HUES6 (cell line): Measurements from ENCODE around the gene GMDS.
"Not testable (repeated sequence)": the region's sequence is repeated elsewhere in the genome, so short reads cannot be mapped to it uniquely, and the experiment has no call there.

Source experiments
- H3K27ac ChIP-seq: 2 replicates; pipeline ENCODE4 v1.7.0; 2013; ENCODE audit warnings: low read depth, mild to moderate bottlenecking, low read length, inconsistent platforms
- H3K27me3 ChIP-seq: 2 replicates; pipeline ENCODE4 v1.6.1; 2013; ENCODE audit warnings: low read length; ENCODE audit not compliant: control insufficient read depth, insufficient read depth
- H3K36me3 ChIP-seq: 2 replicates; pipeline ENCODE4 v1.6.1; 2013; ENCODE audit warnings: low read length; ENCODE audit not compliant: control insufficient read depth, insufficient read depth
- H3K4me1 ChIP-seq: 2 replicates; pipeline ENCODE4 v1.6.1; 2013; ENCODE audit warnings: low read length; ENCODE audit not compliant: control insufficient read depth, insufficient read depth
- H3K4me3 ChIP-seq: 2 replicates; pipeline ENCODE4 v1.5.1; 2013; ENCODE audit warnings: low read depth, low read length
- H3K9ac ChIP-seq: one replicate; pipeline ENCODE4 v1.6.1; 2013; ENCODE audit warnings: mild to moderate bottlenecking, low read length
- H3K9me3 ChIP-seq: 2 replicates; pipeline ENCODE4 v1.6.1; 2013; ENCODE audit warnings: low read depth, low read length; ENCODE audit not compliant: control insufficient read depth, insufficient read depth

Gene GMDS

GRCh38 chr6:1700278-1700967 lies 545.0 kb downstream of the GMDS start:
- no peaks in the 10 kb centered on the region for H3K9me3 ChIP-seq
- no peaks in the 10 kb centered on the region for H3K27me3 ChIP-seq
- no peak overlapping the region for H3K4me3 ChIP-seq
- peaks cover 8% of the 10 kb centered on the region; the same call in 1 of the 2 replicates for H3K4me1 ChIP-seq
- no peaks in the 10 kb centered on the region for H3K36me3 ChIP-seq
- H3K9ac ChIP-seq, result no peak overlapping the region
- no peak overlapping the region for H3K27ac ChIP-seq

GRCh38 chr6:1698527-1698926 lies 546.9 kb downstream of the GMDS start:
- Histone ChIP-seq H3K4me1 (peaks cover 8% of the 10 kb centered on the region; the same call in 1 of the 2 replicates), H3K27me3 (no peaks in the 10 kb centered on the region), H3K36me3 (no peaks in the 10 kb centered on the region), H3K9ac (no peak overlapping the region), H3K4me3 (no peak overlapping the region), H3K9me3 (no peaks in the 10 kb centered on the region), H3K27ac (no peak overlapping the region)

- Histone ChIP-seq H3K9me3 (no peaks in the 10 kb centered on the region), H3K36me3 (no peaks in the 10 kb centered on the region), H3K9ac (no peak overlapping the region), H3K27me3 (no peaks in the 10 kb centered on the region), H3K4me1 (peaks cover 8% of the 10 kb centered on the region; the same call in 1 of the 2 replicates), H3K27ac (no peak overlapping the region), H3K4me3 (no peak overlapping the region)
Measured at GRCh38 chr6:1697688-1698351, 547.6 kb downstream of the GMDS start.

GRCh38 chr6:1696463-1696850 lies 548.9 kb downstream of the GMDS start:
- Histone ChIP-seq H3K4me1 (no peaks in the 10 kb centered on the region), H3K36me3 (no peaks in the 10 kb centered on the region), H3K4me3 (no peak overlapping the region), H3K9ac (no peak overlapping the region), H3K9me3 (no peaks in the 10 kb centered on the region), H3K27ac (no peak overlapping the region), H3K27me3 (no peaks in the 10 kb centered on the region)

GRCh38 chr6:1695546-1696462 lies 549.6 kb downstream of the GMDS start:
- Histone ChIP-seq H3K27me3 (no peaks in the 10 kb centered on the region), H3K9ac (no peak overlapping the region), H3K36me3 (no peaks in the 10 kb centered on the region), H3K27ac (no peak overlapping the region), H3K4me1 (no peaks in the 10 kb centered on the region), H3K4me3 (no peak overlapping the region), H3K9me3 (no peaks in the 10 kb centered on the region)

- H3K9ac ChIP-seq, H3K4me1 ChIP-seq, H3K27ac ChIP-seq, H3K4me3 ChIP-seq, H3K36me3 ChIP-seq, H3K27me3 ChIP-seq, H3K9me3 ChIP-seq: not testable (repeated sequence)
Measured at GRCh38 chr6:1691828-1692227, 553.6 kb downstream of the GMDS start.

GRCh38 chr6:1690656-1691055 lies 554.7 kb downstream of the GMDS start:
- not testable (repeated sequence) for H3K36me3 ChIP-seq, H3K9me3 ChIP-seq, H3K27me3 ChIP-seq, H3K4me1 ChIP-seq, H3K9ac ChIP-seq, H3K4me3 ChIP-seq, H3K27ac ChIP-seq

GRCh38 chr6:1689141-1689540 lies 556.3 kb downstream of the GMDS start:
- H3K4me3 ChIP-seq, result no peak overlapping the region
- no peaks in the 10 kb centered on the region for H3K9me3 ChIP-seq
- peaks cover 5% of the 10 kb centered on the region; the same call in 1 of the 2 replicates for H3K4me1 ChIP-seq
- no peaks in the 10 kb centered on the region for H3K27me3 ChIP-seq
- H3K9ac ChIP-seq, result no peak overlapping the region
- H3K36me3 ChIP-seq, result no peaks in the 10 kb centered on the region
- H3K27ac ChIP-seq, result no peak overlapping the region

GRCh38 chr6:1688396-1688795 lies 557.0 kb downstream of the GMDS start:
- Histone ChIP-seq H3K4me3 (no peak overlapping the region), H3K4me1 (peaks cover 5% of the 10 kb centered on the region; the same call in 1 of the 2 replicates), H3K27me3 (no peaks in the 10 kb centered on the region), H3K27ac (no peak overlapping the region), H3K9me3 (no peaks in the 10 kb centered on the region), H3K9ac (no peak overlapping the region), H3K36me3 (no peaks in the 10 kb centered on the region)

- Histone ChIP-seq H3K9me3 (no peaks in the 10 kb centered on the region), H3K27me3 (no peaks in the 10 kb centered on the region), H3K27ac (no peak overlapping the region), H3K9ac (no peak overlapping the region), H3K4me3 (no peak overlapping the region), H3K36me3 (no peaks in the 10 kb centered on the region), H3K4me1 (peaks cover 5% of the 10 kb centered on the region; the same call in 1 of the 2 replicates)
Measured at GRCh38 chr6:1687402-1687801, 558.0 kb downstream of the GMDS start.
